HEK293 (cell line): Measurements from ENCODE around the gene PKD2L1.
A peak's percentile ranks its signal among the peaks of the same experiment; 100 is the strongest.

Experiments
- HOXA7 ChIP-seq: sonication (generic); formaldehyde crosslinking; IDR thresholded peaks from 2 replicates; pipeline ENCODE4 v1.8.1; 2022; ENCODE audit warnings: missing genetic modification reagents, borderline replicate concordance
- KLF8 ChIP-seq: fragments of 450-650 bp; formaldehyde crosslinking; IDR thresholded peaks from 2 replicates; pipeline ENCODE4 v1.5.1; 2016; ENCODE audit warnings: missing biosample characterization, missing genetic modification characterization
- MZF1 ChIP-seq: fragments of 450-650 bp; formaldehyde crosslinking; IDR thresholded peaks from 2 replicates; pipeline ENCODE4 v1.5.1; 2017; ENCODE audit warnings: missing biosample characterization, missing genetic modification characterization, borderline replicate concordance
- OVOL3 ChIP-seq: fragments of 450-650 bp; formaldehyde crosslinking; IDR thresholded peaks from 2 replicates; pipeline ENCODE4 v1.5.1; 2016; ENCODE audit warnings: missing biosample characterization, missing genetic modification characterization
- PATZ1 ChIP-seq: fragments of 450-650 bp; formaldehyde crosslinking; IDR thresholded peaks from 2 replicates; pipeline ENCODE4 v1.5.1; 2016; ENCODE audit warnings: missing biosample characterization, missing genetic modification characterization
- PRDM6 ChIP-seq: fragments of 450-650 bp; formaldehyde crosslinking; IDR thresholded peaks from 2 replicates; pipeline ENCODE4 v1.5.1; 2017; ENCODE audit warnings: missing biosample characterization, missing genetic modification characterization
- SCRT2 ChIP-seq: fragments of 450-650 bp; formaldehyde crosslinking; IDR thresholded peaks from 2 replicates; pipeline ENCODE4 v1.5.1; 2016; ENCODE audit warnings: missing biosample characterization, missing genetic modification characterization
- SETDB1 ChIP-seq: IDR thresholded peaks from one replicate; pipeline ENCODE4 v1.6.1; 2017; ENCODE audit warnings: mild to moderate bottlenecking, low read length, moderate library complexity, mixed read lengths; ENCODE audit not compliant: insufficient read length
- YY2 ChIP-seq: fragments of 450-650 bp; formaldehyde crosslinking; IDR thresholded peaks from 2 replicates; pipeline ENCODE4 v1.5.1; 2016; ENCODE audit warnings: missing biosample characterization, missing genetic modification characterization
- ZBTB20 ChIP-seq: fragments of 450-650 bp; formaldehyde crosslinking; IDR thresholded peaks from 2 replicates; pipeline ENCODE4 v1.5.1; 2016; ENCODE audit warnings: missing biosample characterization, missing genetic modification characterization
- ZEB2 ChIP-seq: fragments of 450-650 bp; formaldehyde crosslinking; IDR thresholded peaks from 2 replicates; pipeline ENCODE4 v1.5.1; 2016; ENCODE audit warnings: missing biosample characterization, missing genetic modification characterization
- ZFP37 ChIP-seq: fragments of 450-650 bp; formaldehyde crosslinking; IDR thresholded peaks from 2 replicates; pipeline ENCODE4 v1.5.1; 2016; ENCODE audit warnings: missing biosample characterization, missing genetic modification characterization
- ZNF148 ChIP-seq: fragments of 450-650 bp; formaldehyde crosslinking; IDR thresholded peaks from 2 replicates; pipeline ENCODE4 v1.5.0; 2017; ENCODE audit warnings: missing biosample characterization, missing genetic modification characterization, borderline replicate concordance
- ZNF18 ChIP-seq: fragments of 450-650 bp; formaldehyde crosslinking; IDR thresholded peaks from 2 replicates; pipeline ENCODE4 v1.5.1; 2016; ENCODE audit warnings: missing biosample characterization, missing genetic modification characterization
- ZNF214 ChIP-seq: fragments of 450-650 bp; formaldehyde crosslinking; IDR thresholded peaks from 2 replicates; pipeline ENCODE4 v1.5.1; 2017; ENCODE audit warnings: missing biosample characterization, mild to moderate bottlenecking, missing genetic modification characterization, borderline replicate concordance
- ZNF24 ChIP-seq: fragments of 450-650 bp; formaldehyde crosslinking; IDR thresholded peaks from 2 replicates; pipeline ENCODE4 v1.5.1; 2016; ENCODE audit warnings: missing biosample characterization, missing genetic modification characterization
- ZNF324 ChIP-seq: fragments of 450-650 bp; formaldehyde crosslinking; IDR thresholded peaks from 2 replicates; pipeline ENCODE4 v1.5.1; 2016; ENCODE audit warnings: missing biosample characterization, missing genetic modification characterization
- ZNF433 ChIP-seq: fragments of 450-650 bp; formaldehyde crosslinking; IDR thresholded peaks from 2 replicates; pipeline ENCODE4 v1.5.1; 2016; ENCODE audit warnings: missing biosample characterization, missing genetic modification characterization, low read depth
- ZNF473 ChIP-seq: fragments of 450-650 bp; formaldehyde crosslinking; IDR thresholded peaks from 2 replicates; pipeline ENCODE4 v1.5.1; 2017; ENCODE audit warnings: missing biosample characterization, missing genetic modification characterization
- ZNF529 ChIP-seq: fragments of 450-650 bp; formaldehyde crosslinking; IDR thresholded peaks from 2 replicates; pipeline ENCODE4 v1.5.1; 2017; ENCODE audit warnings: missing genetic modification characterization, missing biosample characterization; ENCODE audit not compliant: insufficient replicate concordance
- ZNF560 ChIP-seq: fragments of 450-650 bp; formaldehyde crosslinking; IDR thresholded peaks from 2 replicates; pipeline ENCODE4 v1.5.1; 2017; ENCODE audit warnings: missing biosample characterization, missing genetic modification characterization, borderline replicate concordance
- ZNF571 ChIP-seq: fragments of 450-650 bp; formaldehyde crosslinking; IDR thresholded peaks from 2 replicates; pipeline ENCODE4 v1.5.0; 2017; ENCODE audit warnings: missing biosample characterization, missing genetic modification characterization
- ZNF624 ChIP-seq: fragments of 450-650 bp; formaldehyde crosslinking; IDR thresholded peaks from 2 replicates; pipeline ENCODE4 v1.5.1; 2017; ENCODE audit warnings: missing biosample characterization, missing genetic modification characterization
- ZNF660 ChIP-seq: fragments of 450-650 bp; IDR thresholded peaks from 2 replicates; pipeline ENCODE4 v1.5.1; 2018; ENCODE audit warnings: missing biosample characterization, mild to moderate bottlenecking, missing genetic modification characterization
- ZNF677 ChIP-seq: fragments of 450-650 bp; IDR thresholded peaks from 2 replicates; pipeline ENCODE4 v1.5.0; 2018; ENCODE audit warnings: missing biosample characterization, mild to moderate bottlenecking, missing genetic modification characterization, moderate library complexity
- ZNF707 ChIP-seq: fragments of 450-650 bp; formaldehyde crosslinking; IDR thresholded peaks from 2 replicates; pipeline ENCODE4 v1.5.1; 2016; ENCODE audit warnings: missing biosample characterization, missing genetic modification characterization
- ZNF747 ChIP-seq: fragments of 450-650 bp; formaldehyde crosslinking; IDR thresholded peaks from 2 replicates; pipeline ENCODE4 v1.5.1; 2016; ENCODE audit warnings: missing biosample characterization, missing genetic modification characterization
- ZNF792 ChIP-seq: fragments of 450-650 bp; formaldehyde crosslinking; IDR thresholded peaks from 2 replicates; pipeline ENCODE4 v1.5.1; 2016; ENCODE audit warnings: missing biosample characterization, missing genetic modification characterization
- ZSCAN5A ChIP-seq: fragments of 450-650 bp; formaldehyde crosslinking; IDR thresholded peaks from 2 replicates; pipeline ENCODE4 v1.5.1; 2016; ENCODE audit warnings: missing biosample characterization, missing genetic modification characterization

The PKD2L1 gene

GRCh38 chr10:100267239-100268104, 62.6 kb downstream of the PKD2L1 start, which contains the start of gene CWF19L1 (continued):
- TF ChIP-seq MZF1 (tag by site-specific recombination) (no peak), ZNF473 (no peak), ZNF707 (tag by site-specific recombination) (no peak), ZSCAN5A (no peak), PATZ1 (peak; percentile 57), OVOL3 (tag by site-specific recombination) (peak; percentile 74; the same call in 1 of the 2 replicates), ZNF747 (no peak), HOXA7 (CRISPR knock-in tag) (no peak), ZNF148 (tag by site-specific recombination) (no peak), ZNF624 (tag by site-specific recombination) (no peak), ZNF433 (tag by site-specific recombination) (no peak), ZNF529 (tag by site-specific recombination) (no peak), SCRT2 (tag by site-specific recombination) (peak; percentile 41; the same call in 1 of the 2 replicates), ZNF24 (tag by site-specific recombination) (peak; percentile 47; the same call in 1 of the 2 replicates), ZNF560 (tag by site-specific recombination) (no peak), ZNF677 (tag by site-specific recombination) (no peak), ZEB2 (tag by site-specific recombination) (peak; percentile 62; the same call in 1 of the 2 replicates), ZNF792 (tag by site-specific recombination) (no peak), ZNF571 (tag by site-specific recombination) (no peak), ZBTB20 (tag by site-specific recombination) (peak; percentile 61), PRDM6 (tag by site-specific recombination) (no peak), SETDB1 (no peak), ZNF324 (tag by site-specific recombination) (peak; percentile 51; the same call in 1 of the 2 replicates), YY2 (tag by site-specific recombination) (no peak), KLF8 (tag by site-specific recombination) (peak; percentile 50; the same call in 1 of the 2 replicates), ZNF660 (tag by site-specific recombination) (peak; percentile 78; the same call in 1 of the 2 replicates), ZNF18 (tag by site-specific recombination) (no peak), ZNF214 (tag by site-specific recombination) (no peak), ZFP37 (tag by site-specific recombination) (peak; percentile 38; the same call in 1 of the 2 replicates)
